Measurements from ENCODE around the gene AKAP13. TPM values are rescaled to one million over a fixed set of nuclear protein-coding genes. Genes with fewer than 3 reads are reported as not detected.

Gene AKAP13
- total and polyA plus RNA-seq, 2 of the 8 experiments (the other 6 are each of a cell fraction or from before 2014, with no cell fraction given), result 14.0 to 46.2 TPM

GRCh38 chr15:85619992-85620689, 239.7 kb downstream of the AKAP13 start (continued):
- no peak for TF ChIP-seq USF2 (IDR thresholded peaks at IDR 0.05; ENCODE audit: low read length)

Measured in H1 (cell line).